GM12878 (cell line): ENCODE measurements around the gene RAB10. TPM values are rescaled to one million over a fixed set of nuclear protein-coding genes. Genes with fewer than 3 reads are reported as not detected.
A peak's percentile ranks its signal among the peaks of the same experiment; 100 is the strongest.

Experiments used
- ATAC-seq: fragments of 200-7000 bp; cut with Tn5 transposase; 3 replicates; pipeline ENCODE4 v1.9.1; 2020; ENCODE audit warnings: mild to moderate bottlenecking, moderate library complexity
- BruUV-seq: library from RNA; stranded (reverse); fragments of 400-500 nt; replicated peaks from 2 replicates; lab custom pipeline; 2021; lab: Mats Ljungman, UMichigan
- CTCF ChIA-PET: fragments of 300-600 bp; sonication (Branson Sonifier 250); formaldehyde crosslinking; extraction: SDS; loops from one replicate; lab custom pipeline; 2021; ENCODE audit warnings: inconsistent platforms; lab: Yijun Ruan, JAX
- POLR2A ChIA-PET: fragments of 350-600 bp; formaldehyde crosslinking; extraction: SDS; loops from one replicate; lab custom pipeline; 2021; ENCODE audit warnings: inconsistent platforms; lab: Charles Lee
- RAD21 ChIA-PET: fragments of 300-600 bp; sonication (Branson Sonifier 250); formaldehyde crosslinking; loops from one replicate; lab custom pipeline; 2023; ENCODE audit warnings: antibody characterized with exemption; ENCODE audit not compliant: unreplicated experiment; lab: Charles Lee
- SMC1A ChIA-PET: fragments of 300-600 bp; sonication (Branson Sonifier 250); formaldehyde crosslinking; loops from one replicate; lab custom pipeline; 2023; ENCODE audit not compliant: unreplicated experiment, uncharacterized antibody; lab: Charles Lee
- DNase-seq: peaks from one replicate; pipeline ENCODE4 v3.0.0-alpha.2; 2011; ENCODE audit warnings: low read depth, low spot score
- FAIRE-seq: peaks from 3 replicates; lab custom pipeline; 2011; peaks lifted over from hg19 to GRCh38; lab: Jason Lieb, UNC
- H2AFZ ChIP-seq: 2 replicates; pipeline ENCODE4 v1.6.0; 2011; ENCODE audit warnings: low read depth, low read length, control low read depth; ENCODE audit not compliant: control insufficient read depth
- H3K27ac ChIP-seq: 2 replicates; pipeline ENCODE4 v1.5.1; 2011; ENCODE audit warnings: control low read depth; ENCODE audit not compliant: control insufficient read depth, insufficient read depth
- H3K27me3 ChIP-seq, 2 experiments: replicated peaks in 1 of 2; 2 replicates each; pipeline versions ENCODE4 v1.6.0 to v1.6.1; 2011; ENCODE audit warnings: low read length in 1 of 2; ENCODE audit not compliant: control insufficient read depth in 2 of 2, insufficient read depth in 2 of 2
- H3K36me3 ChIP-seq, 2 experiments: 2 replicates each; pipeline ENCODE4 v1.5.1; 2011; ENCODE audit warnings: low read length in 1 of 2; ENCODE audit not compliant: control insufficient read depth in 2 of 2, insufficient read depth in 2 of 2
- H3K4me1 ChIP-seq: 2 replicates; pipeline ENCODE4 v1.6.1; 2011; ENCODE audit warnings: mild to moderate bottlenecking, low read length, moderate library complexity, mixed read lengths; ENCODE audit not compliant: control insufficient read depth, insufficient read depth
- H3K4me2 ChIP-seq: 2 replicates; pipeline ENCODE4 v1.6.0; 2011; ENCODE audit warnings: control low read depth; ENCODE audit not compliant: control insufficient read depth, insufficient read depth
- H3K4me3 ChIP-seq: fragments of 200-600 bp; sonication (generic); 2 replicates; pipeline ENCODE4 v1.5.1; 2016
- H3K79me2 ChIP-seq: 2 replicates; pipeline ENCODE4 v1.6.0; 2011; ENCODE audit warnings: low read length; ENCODE audit not compliant: control insufficient read depth, insufficient read depth
- H3K9ac ChIP-seq: 2 replicates; pipeline ENCODE4 v1.8.0; 2011; ENCODE audit warnings: low read length, control low read depth, mixed read lengths; ENCODE audit not compliant: control insufficient read depth, insufficient read depth
- H3K9me3 ChIP-seq: replicated peaks from 3 replicates; pipeline ENCODE4 v1.5.1; 2011; ENCODE audit warnings: mild to moderate bottlenecking, low read length; ENCODE audit not compliant: control insufficient read depth, insufficient read depth
- H4K20me1 ChIP-seq: 2 replicates; pipeline ENCODE4 v1.6.0; 2011; ENCODE audit not compliant: control insufficient read depth, insufficient read depth
- BRCA1 ChIP-seq: IDR thresholded peaks from 2 replicates; pipeline ENCODE4 v1.6.1; 2011; ENCODE audit warnings: low read depth, low read length, improper control_type of control experiment
- E2F8 ChIP-seq: fragments of 450-650 bp; IDR thresholded peaks from 2 replicates; pipeline ENCODE4 v1.6.1; 2018; ENCODE audit warnings: mild to moderate bottlenecking, low read depth, moderate library complexity; ENCODE audit not compliant: partially characterized antibody
- FOXM1 ChIP-seq: IDR thresholded peaks from 2 replicates; pipeline ENCODE4 v1.6.1; 2012; ENCODE audit warnings: low read depth, mild to moderate bottlenecking, inconsistent platforms, low read length, moderate library complexity
- JUNB ChIP-seq: IDR thresholded peaks from 2 replicates; pipeline ENCODE4 v1.6.1; 2016; ENCODE audit warnings: antibody characterized with exemption, mild to moderate bottlenecking
- PAX8 ChIP-seq: fragments of 450-650 bp; IDR thresholded peaks from 2 replicates; pipeline ENCODE4 v1.6.1; 2017; ENCODE audit warnings: mild to moderate bottlenecking, moderate library complexity
- RB1 ChIP-seq: fragments of 450-650 bp; formaldehyde crosslinking; IDR thresholded peaks from 2 replicates; pipeline ENCODE4 v1.6.1; 2017; ENCODE audit warnings: mild to moderate bottlenecking, borderline replicate concordance
- RCOR1 ChIP-seq: conservative IDR thresholded peaks from 2 replicates; pipeline ENCODE4 v1.6.1; 2012; ENCODE audit warnings: low read depth, low read length, improper control_type of control experiment
- SMAD5 ChIP-seq: IDR thresholded peaks from 2 replicates; pipeline ENCODE4 v1.6.1; 2016; ENCODE audit warnings: antibody characterized with exemption, low read depth
- SPI1 ChIP-seq: IDR thresholded peaks from 2 replicates; pipeline ENCODE4 v1.6.1; 2011; ENCODE audit warnings: low read depth, mild to moderate bottlenecking, low read length, moderate library complexity, borderline replicate concordance; ENCODE audit not compliant: insufficient read depth
- STAT1 ChIP-seq: fragments of 450-650 bp; conservative IDR thresholded peaks from 2 replicates; pipeline ENCODE4 v1.6.1; 2014; ENCODE audit warnings: antibody characterized with exemption, mild to moderate bottlenecking
- STAT3 ChIP-seq: IDR thresholded peaks from 2 replicates; pipeline ENCODE4 v1.6.1; 2011; ENCODE audit warnings: low read depth, low read length, improper control_type of control experiment
- TCF12 ChIP-seq: IDR thresholded peaks from 2 replicates; pipeline ENCODE4 v1.6.1; 2011; ENCODE audit warnings: low read depth, mild to moderate bottlenecking, low read length
- USF2 ChIP-seq: IDR thresholded peaks from 2 replicates; pipeline ENCODE4 v1.6.1; 2011; ENCODE audit warnings: low read depth, low read length, improper control_type of control experiment, borderline replicate concordance
- WRNIP1 ChIP-seq: IDR thresholded peaks from 2 replicates; pipeline ENCODE4 v1.6.1; 2011; ENCODE audit warnings: low read depth, low read length, improper control_type of control experiment, borderline replicate concordance
- YY1 ChIP-seq: IDR thresholded peaks from 2 replicates; pipeline ENCODE4 v1.6.1; 2011; ENCODE audit warnings: low read depth, mild to moderate bottlenecking, low read length
- WGBS: methylation state at CpG from one replicate; pipeline ENCODE4 v1.1.6; 2016; ENCODE audit warnings: low lambda C conversion rate; ENCODE audit not compliant: insufficient replicate concordance, insufficient coverage; ENCODE audit errors: missing lambda C conversion rate; 5-methylcytosine and 5-hydroxymethylcytosine counted together
- in situ Hi-C: fragments of 300-500 bp; cut with MboI; formaldehyde crosslinking; loops from 9 replicates; pipeline ENCODE4 v1.14.3; 2018; ENCODE audit warnings: mixed read lengths
- intact Hi-C: fragments of 100-400 bp; cut with micrococcal nuclease; formaldehyde crosslinking; loops from one replicate; pipeline ENCODE4 v1.14.2; 2022; ENCODE audit not compliant: unreplicated experiment
- polyA plus RNA-seq, 11 experiments: library from polyadenylated mRNA; depleted of rRNA in 4 of 11; unstranded in 6 of 11; stranded (reverse) in 5 of 11; fragments of >200 nt; fragmentation: Nextera tagmentation in 4 of 11; fragmentation: Illumina TruSeq in 1 of 11; extraction: Ambion mirVana in 4 of 11; extraction: Trizol in 1 of 11; gene quantifications; 1 replicate in 1 of 11; 2 replicates in 10 of 11; pipeline versions ENCODE4 v1.2.1 to v1.2.3, GENCODE V29; 2011 to 2016; ENCODE audit warnings: inconsistent platforms in 2 of 11, missing spikeins in 2 of 11, low read depth in 1 of 11
- total RNA-seq, 4 experiments: library from RNA; depleted of rRNA in 3 of 4; stranded (reverse); fragments of >200 nt in 3 of 4; fragmentation: Illumina TruSeq in 1 of 4; extraction: Trizol in 1 of 4; gene quantifications; 2 replicates each; pipeline versions ENCODE4 v1.2.1 to v1.2.3, GENCODE V29; 2013 to 2021

Gene RAB10
- total and polyA plus RNA-seq, 10 of the 15 experiments (the other 5 are each of a cell fraction or from before 2014, with no cell fraction given): 13.3 to 109 (median 82.0) TPM

- no TSS peak for BruUV-seq
- H3K36me3 ChIP-seq: peaks cover 0 to 2% of the 10 kb centered on the region in 2 experiments; a peak in 2 of 4 replicates
- H3K4me2 ChIP-seq: peak overlapping the region; percentile 15
- intact Hi-C loops: no loop called here
- DNase-seq (no peak), ATAC-seq (no peak)
- no peak overlapping the region for H2AFZ ChIP-seq
- peaks cover 10% of the 10 kb centered on the region for H3K4me1 ChIP-seq
- SMC1A ChIA-PET: interaction anchor here (0.7 to 1.7 kb wide), 5 partner anchors 9 to 48 kb away, joined by 3 to 7 read pairs (median 4); no protein-coding TSS in a partner anchor
- peak overlapping the region; percentile 50; the same call in 1 of the 2 replicates for H3K4me3 ChIP-seq
- TF ChIP-seq STAT1 (no peak), YY1 (no peak), E2F8 (no peak), PAX8 (no peak), BRCA1 (no peak), RB1 (no peak), JUNB (no peak), RCOR1 (no peak), WRNIP1 (no peak), SPI1 (no peak), SMAD5 (no peak), FOXM1 (no peak), TCF12 (no peak), STAT3 (no peak), USF2 (no peak)
- TF ChIP-seq, all 136 proteins: peak for 0
- Histone ChIP-seq H3K9ac (no peak overlapping the region), H3K27me3 (no peaks in the 10 kb centered on the region), H3K27ac (no peak overlapping the region), H4K20me1 (peaks cover 7% of the 10 kb centered on the region; the same call in 1 of the 2 replicates), H3K9me3 (no peaks in the 10 kb centered on the region), H3K79me2 (peaks cover 96% of the 10 kb centered on the region)
- in situ Hi-C loops: no loop called here
- RAD21 ChIA-PET: no interaction called here
- POLR2A ChIA-PET: interaction anchor here (0.5 kb wide), 1 partner anchor 71 kb away, joined by 4 read pairs; no protein-coding TSS in a partner anchor
- FAIRE-seq: no peak
- CTCF ChIA-PET: interaction anchor here (0.9 kb wide), 1 partner anchor 48 kb away, joined by 4 read pairs; no protein-coding TSS in a partner anchor
- WGBS: 88% methylated on average over 9 of the region's 9 CpGs
These were observed 5.9 kb downstream of the RAB10 start for GRCh38 chr2:26039603-26040323.
